Limb (tissue), 2 donors: ENCODE results near the gene PTPRE.

Source experiments
- DNase-seq, 2 donors: peaks; one replicate each; pipeline ENCODE4 v3.0.0-alpha.2; 2016; ENCODE audit errors: extremely low spot score in 2 of 2

PTPRE gene

GRCh38 chr10:127998501-127999144, 91.7 kb downstream of the PTPRE start:
- DNase-seq = no peak

- no peak for DNase-seq
These were observed 92.6 kb downstream of the PTPRE start for GRCh38 chr10:127999297-128000129.

DNA sequence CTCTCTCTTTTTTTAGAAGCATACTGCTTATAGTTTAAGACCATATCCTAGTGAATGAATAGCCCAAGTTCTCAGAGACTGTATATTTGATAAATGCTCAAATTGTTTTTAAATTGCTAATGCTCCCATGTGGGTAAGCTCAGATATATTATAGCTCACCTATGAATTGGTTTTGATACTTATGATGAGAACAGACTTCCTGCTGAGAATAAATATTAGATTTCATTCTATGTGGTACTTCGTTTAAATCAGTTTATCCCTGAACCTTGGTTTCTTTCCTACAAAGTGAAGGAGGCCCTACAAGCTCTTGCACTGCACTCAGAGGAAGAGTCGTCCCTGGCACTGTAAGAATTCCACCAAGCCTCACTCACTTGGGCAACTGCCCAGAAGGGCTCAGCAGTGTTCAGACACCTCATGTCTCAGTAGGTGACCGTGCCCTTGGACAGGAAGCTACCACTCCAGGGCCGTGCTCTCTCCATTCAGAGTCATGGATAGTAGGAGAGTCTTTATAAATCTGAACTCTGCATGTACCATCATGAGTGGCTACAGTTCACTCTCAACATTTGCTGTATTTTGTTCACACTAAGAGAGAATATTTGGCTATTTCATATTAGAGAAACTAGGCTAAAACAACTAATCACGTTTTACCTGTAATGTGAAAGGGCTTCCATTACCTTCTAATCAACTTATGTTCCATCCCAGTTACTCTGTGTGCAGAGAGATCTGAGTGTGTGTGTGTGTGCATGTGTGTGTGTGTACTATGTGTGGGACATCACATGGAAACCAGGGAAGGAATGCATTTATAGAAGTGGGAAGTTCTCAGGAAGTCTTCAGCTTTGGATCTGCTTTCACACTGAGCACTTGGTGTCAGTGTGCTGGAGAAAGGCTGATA, 93.8 kb downstream of the PTPRE start:
- peak in 1 of 2 donors; percentile 29 for DNase-seq

- DNase-seq = peak in 1 of 2 donors; percentile 22
These were observed 94.5 kb downstream of the PTPRE start for GRCh38 chr10:128001363-128001745.

DNA sequence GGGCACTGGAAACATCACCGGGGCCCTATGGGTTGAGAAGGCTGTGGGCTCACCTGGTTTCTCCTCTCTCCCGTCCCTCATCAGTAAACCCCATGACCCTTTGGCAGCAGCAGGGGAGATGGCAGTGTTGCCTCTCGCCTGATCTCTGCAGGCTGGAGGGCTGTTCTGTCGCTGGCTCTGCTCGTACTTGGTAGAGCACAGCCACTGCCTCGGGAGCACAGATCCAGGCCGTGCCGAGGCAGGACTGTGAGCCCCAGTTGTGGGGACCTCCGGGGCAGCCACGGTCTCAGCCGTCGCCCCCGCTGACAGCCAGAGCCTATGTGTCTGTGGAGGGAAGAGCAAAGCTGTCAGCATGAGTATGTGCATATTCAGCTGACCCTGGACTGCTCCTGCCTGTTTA, 94.9 kb downstream of the PTPRE start:
- peak in 1 of 2 donors; percentile 24 for DNase-seq

DNA sequence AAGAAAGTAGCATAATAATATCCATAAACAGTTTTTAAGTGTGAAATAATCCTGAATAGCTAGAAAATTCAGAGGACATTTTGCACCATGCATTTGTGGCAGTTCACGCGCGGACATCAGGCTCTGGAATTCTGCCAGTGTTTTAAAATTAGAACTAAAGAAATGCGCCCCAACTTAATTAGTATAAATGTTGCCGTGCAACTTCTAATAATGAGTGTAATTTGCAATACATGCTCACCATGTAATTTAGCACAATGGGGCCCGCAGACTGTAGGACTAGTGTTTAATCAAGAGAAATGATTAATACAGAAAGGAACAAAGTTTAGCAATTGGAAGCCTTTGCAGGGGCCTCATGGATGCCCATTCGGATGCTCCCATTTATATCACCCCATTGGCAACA, 96.6 kb downstream of the PTPRE start:
- DNase-seq = peak in 1 of 2 donors; percentile 11

DNA sequence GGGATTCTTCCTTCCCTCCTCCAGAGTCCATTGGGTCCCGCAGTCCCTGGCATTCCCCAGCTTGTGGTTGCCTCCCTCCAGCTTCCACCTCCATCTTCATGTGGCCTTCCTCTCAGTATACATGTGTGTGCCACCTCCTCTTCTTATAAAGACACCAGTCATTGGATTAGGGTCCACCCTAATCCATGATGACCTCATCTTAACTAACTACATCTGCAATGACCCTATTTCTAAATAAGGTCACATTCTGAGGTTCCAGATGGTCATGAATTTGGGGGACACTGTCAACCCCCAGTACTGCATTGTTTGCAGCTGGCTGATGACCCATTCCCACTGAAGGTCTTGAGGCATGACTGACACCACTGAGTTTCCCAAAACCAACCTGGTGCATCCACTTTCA, 99.0 kb downstream of the PTPRE start:
- no peak for DNase-seq

GRCh38 chr10:128007056-128007455, 100.2 kb downstream of the PTPRE start:
- DNase-seq = no peak

- DNase-seq = no peak
These were observed 101.1 kb downstream of the PTPRE start for GRCh38 chr10:128007971-128008370.

- DNase-seq = peak in 1 of 2 donors; percentile 20
These were observed 101.8 kb downstream of the PTPRE start for GRCh38 chr10:128008521-128009250.

GRCh38 chr10:128009372-128010126, 102.6 kb downstream of the PTPRE start:
- peak in 1 of 2 donors; percentile 19 for DNase-seq

DNA sequence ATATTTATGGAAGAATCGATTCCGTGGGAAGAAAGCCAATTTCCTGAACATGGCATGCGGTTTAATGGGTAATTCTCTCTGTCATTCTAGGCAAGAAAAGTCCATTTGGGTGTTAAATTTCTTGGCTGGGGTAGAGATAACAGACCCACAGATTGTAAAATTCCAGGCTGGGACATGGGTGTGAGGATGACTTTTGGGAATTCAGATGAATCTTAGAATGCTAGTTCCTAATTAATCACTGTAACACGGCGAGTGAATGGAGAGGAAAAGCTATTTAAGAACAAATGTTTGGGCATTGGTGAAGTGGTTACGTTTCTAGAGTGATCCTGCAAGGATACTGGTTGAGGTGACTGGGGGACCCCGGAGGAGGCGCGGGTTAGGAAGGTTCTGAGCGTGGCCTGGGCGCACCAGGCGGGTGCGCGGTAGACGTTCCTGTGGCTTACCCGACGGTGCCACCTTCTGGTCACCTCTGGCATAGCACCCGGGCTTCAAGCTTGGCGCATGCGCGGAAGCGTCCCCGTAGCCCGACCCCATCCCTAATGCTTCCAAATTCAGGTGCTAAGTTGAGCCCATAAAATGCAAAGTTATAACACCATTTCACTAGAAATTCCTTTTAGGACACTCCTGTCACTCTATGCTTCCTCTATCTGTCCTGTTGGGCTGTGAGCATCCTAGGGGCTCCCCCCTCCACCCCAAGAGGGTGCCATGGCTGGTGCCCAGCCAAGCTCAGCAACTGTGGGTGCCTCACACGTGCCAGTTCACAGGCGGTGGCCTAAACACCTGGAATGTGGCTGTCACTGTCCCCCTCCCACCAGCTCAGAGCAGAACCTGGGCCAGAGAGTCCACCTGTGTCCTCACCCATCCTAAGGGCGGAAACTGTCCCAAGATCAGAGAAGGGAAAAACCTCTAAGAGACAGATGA, 104.4 kb downstream of the PTPRE start:
- peak; percentile 80 to 93 for DNase-seq

DNA sequence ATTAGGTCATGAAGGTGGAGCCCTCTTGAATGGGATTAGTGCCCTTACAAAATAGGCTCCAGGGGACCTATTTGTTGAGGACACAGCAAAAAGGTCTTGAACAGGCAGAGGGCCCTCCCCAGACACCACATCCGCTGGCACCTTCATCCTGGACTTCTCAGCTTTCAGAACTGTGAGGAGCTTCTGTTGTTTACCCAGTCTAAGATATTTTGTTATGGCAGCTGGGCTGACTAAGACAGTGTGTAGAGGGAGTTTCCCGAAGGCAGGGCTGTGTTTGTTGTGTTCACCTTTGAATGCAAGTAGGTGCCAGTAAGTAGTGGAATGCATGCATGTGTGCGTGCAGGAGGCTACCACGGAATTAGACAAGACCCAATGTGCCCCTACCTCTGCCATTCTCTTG, 106.7 kb downstream of the PTPRE start:
- no peak for DNase-seq

GRCh38 chr10:128014236-128014635, 107.3 kb downstream of the PTPRE start:
- no peak for DNase-seq

GRCh38 chr10:128016423-128017060, 109.6 kb downstream of the PTPRE start:
- no peak for DNase-seq

- DNase-seq = no peak
These were observed 110.9 kb downstream of the PTPRE start for GRCh38 chr10:128017822-128018221.

DNA sequence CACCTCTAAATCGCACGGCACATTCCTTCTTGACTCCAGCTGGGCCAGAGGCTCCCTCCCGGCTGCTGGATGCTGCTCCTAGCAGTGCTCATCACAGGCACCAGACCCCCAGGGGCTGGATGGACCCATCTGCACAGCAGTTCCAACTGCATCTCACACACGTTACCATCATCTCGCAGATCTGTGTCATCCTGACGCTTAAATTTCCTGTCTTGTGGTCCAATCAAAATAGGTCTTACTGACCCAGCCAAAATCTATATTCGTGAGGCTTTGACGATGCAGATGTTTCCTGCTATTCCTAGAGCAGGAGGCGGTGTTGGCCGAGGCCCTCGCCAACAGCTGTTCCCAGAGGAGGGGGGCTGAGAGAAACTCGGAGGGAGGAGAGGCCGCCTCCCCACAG, 111.3 kb downstream of the PTPRE start:
- DNase-seq = peak; percentile 72 to 78

DNA sequence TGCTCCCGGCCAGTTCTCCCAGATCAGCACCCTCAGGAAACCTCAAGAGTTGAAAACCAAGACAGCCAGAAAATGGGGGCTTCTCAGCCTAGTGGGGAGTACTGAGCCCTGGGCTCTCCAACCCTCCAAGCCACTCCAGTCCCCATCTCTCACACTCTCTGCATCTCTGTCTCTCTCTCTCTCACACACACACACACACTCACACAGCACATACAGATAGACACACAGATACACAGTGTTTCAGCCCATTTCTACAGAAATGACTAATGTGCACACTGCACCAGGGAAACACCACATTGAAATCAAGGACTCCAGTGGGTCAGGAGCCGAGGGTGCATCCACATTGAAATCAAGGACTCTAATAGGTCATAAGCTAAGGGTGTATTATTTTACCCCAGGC, 111.8 kb downstream of the PTPRE start:
- no peak for DNase-seq
